ENCODE data around the gene ABCC6.
"Not testable (repeated sequence)": the region's sequence is repeated elsewhere in the genome, so short reads cannot be mapped to it uniquely, and the experiment has no call there.

ABCC6 gene

DNA sequence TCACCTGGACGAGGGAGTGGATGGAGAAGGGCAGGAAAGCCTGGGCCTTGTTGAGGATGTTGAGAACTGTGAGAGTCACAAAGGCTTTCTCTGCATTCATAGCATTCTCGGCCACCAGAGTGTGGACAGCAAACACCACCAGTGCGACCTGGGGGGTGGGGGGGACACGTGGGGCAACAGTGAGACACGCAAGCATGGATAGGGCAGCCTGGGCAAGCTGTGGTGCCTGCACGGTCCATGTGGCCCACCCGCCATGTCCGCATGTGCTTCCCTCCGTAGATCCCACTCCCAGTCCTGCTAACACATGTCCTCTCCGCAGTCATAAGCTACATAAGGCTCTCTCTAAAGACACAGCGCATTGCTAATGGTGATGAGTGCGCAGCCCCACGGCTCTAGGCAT, 34.5 kb downstream of the ABCC6 start:
- no peaks in the 10 kb centered on the region for H3K9me3 ChIP-seq
- H3K4me3 ChIP-seq = no peak overlapping the region
- intact Hi-C loops (cut with DNase I; ENCODE audit: low total_unique reads) = no loop called here
- H3K36me3 ChIP-seq = no peaks in the 10 kb centered on the region
- no peaks in the 10 kb centered on the region for H3K27me3 ChIP-seq
- H3K27ac ChIP-seq = no peak overlapping the region
- no peaks in the 10 kb centered on the region for H3K4me1 ChIP-seq
- TF ChIP-seq CTCF (IDR thresholded peaks at IDR 0.05) = no peak
- DNase-seq = no peak

GRCh38 chr16:16186820-16187219, 36.5 kb downstream of the ABCC6 start:
- Histone ChIP-seq H3K4me1 (no peaks in the 10 kb centered on the region), H3K27me3 (peaks cover 0 to 1% of the 10 kb centered on the region in 2 donors), H3K27ac (no peak overlapping the region), H3K4me3 (no peak overlapping the region), H3K36me3 (no peaks in the 10 kb centered on the region), H3K9me3 (no peaks in the 10 kb centered on the region)
- no peak for TF ChIP-seq CTCF (IDR thresholded peaks at IDR 0.05)
- intact Hi-C loops (cut with DNase I; ENCODE audit: low total_unique reads) = no loop called here
- no peak for DNase-seq

GRCh38 chr16:16185095-16185494, 38.2 kb downstream of the ABCC6 start:
- Histone ChIP-seq H3K36me3 (no peaks in the 10 kb centered on the region), H3K4me1 (no peaks in the 10 kb centered on the region), H3K27me3 (peaks cover 0 to 4% of the 10 kb centered on the region in 2 donors), H3K9me3 (no peaks in the 10 kb centered on the region), H3K27ac (no peak overlapping the region), H3K4me3 (no peak overlapping the region)
- no peak for DNase-seq
- TF ChIP-seq CTCF (IDR thresholded peaks at IDR 0.05) = no peak
- intact Hi-C loops (cut with DNase I; ENCODE audit: low total_unique reads) = no loop called here

GRCh38 chr16:16184594-16184993, 38.7 kb downstream of the ABCC6 start:
- intact Hi-C loops (cut with DNase I; ENCODE audit: low total_unique reads) = no loop called here
- Histone ChIP-seq H3K9me3 (no peaks in the 10 kb centered on the region), H3K4me3 (no peak overlapping the region), H3K27me3 (peaks cover 0 to 4% of the 10 kb centered on the region in 2 donors), H3K27ac (no peak overlapping the region), H3K4me1 (no peaks in the 10 kb centered on the region), H3K36me3 (no peaks in the 10 kb centered on the region)
- TF ChIP-seq CTCF (IDR thresholded peaks at IDR 0.05) = no peak
- no peak for DNase-seq

GRCh38 chr16:16183562-16183961, 39.7 kb downstream of the ABCC6 start:
- intact Hi-C loops (cut with DNase I; ENCODE audit: low total_unique reads) = no loop called here
- no peak for TF ChIP-seq CTCF (IDR thresholded peaks at IDR 0.05)
- no peak for DNase-seq
- Histone ChIP-seq H3K27me3 (peaks cover 0 to 4% of the 10 kb centered on the region in 2 donors), H3K36me3 (no peaks in the 10 kb centered on the region), H3K4me1 (no peaks in the 10 kb centered on the region), H3K4me3 (no peak overlapping the region), H3K27ac (no peak overlapping the region), H3K9me3 (no peaks in the 10 kb centered on the region)

GRCh38 chr16:16182918-16183317, 40.4 kb downstream of the ABCC6 start:
- Histone ChIP-seq H3K27ac (no peak overlapping the region), H3K4me1 (no peaks in the 10 kb centered on the region), H3K27me3 (peaks cover 0 to 4% of the 10 kb centered on the region in 2 donors), H3K4me3 (no peak overlapping the region), H3K9me3 (no peaks in the 10 kb centered on the region), H3K36me3 (no peaks in the 10 kb centered on the region)
- intact Hi-C loops (cut with DNase I; ENCODE audit: low total_unique reads) = no loop called here
- no peak for TF ChIP-seq CTCF (IDR thresholded peaks at IDR 0.05)
- no peak for DNase-seq

DNA sequence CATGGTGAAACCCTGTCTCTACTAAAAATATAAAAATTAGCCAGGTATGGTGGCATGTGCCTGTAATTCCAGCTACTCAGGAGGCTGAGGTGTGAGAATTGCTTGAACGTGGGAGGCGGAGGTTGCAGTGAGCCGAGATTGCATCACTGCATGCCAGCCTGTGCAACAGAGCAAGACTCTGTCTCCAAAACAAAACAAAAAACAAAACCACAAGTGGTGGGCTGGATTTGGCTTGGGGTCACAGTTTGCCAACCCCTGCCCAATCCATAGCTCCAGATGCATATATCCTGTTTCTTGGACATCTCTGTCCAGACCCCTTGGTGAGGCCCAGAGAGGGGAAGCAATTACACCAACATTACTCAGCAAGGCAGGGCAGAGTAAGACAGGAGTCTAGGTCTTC, 41.5 kb downstream of the ABCC6 start:
- H3K36me3 ChIP-seq; H3K4me1 ChIP-seq; DNase-seq; H3K27me3 ChIP-seq; intact Hi-C loops (cut with DNase I; ENCODE audit: low total_unique reads); H3K4me3 ChIP-seq; H3K9me3 ChIP-seq; H3K27ac ChIP-seq: not testable (repeated sequence)
